HG02642 (cell line): ENCODE measurements around the gene ARHGEF28.

Experiments
- ATAC-seq: cut with Tn5 transposase; IDR thresholded peaks from one replicate; pipeline ENCODE4 v1.9.1; 2021; ENCODE audit warnings: mild to moderate bottlenecking; ENCODE audit not compliant: unreplicated experiment, poor library complexity

Gene ARHGEF28

DNA sequence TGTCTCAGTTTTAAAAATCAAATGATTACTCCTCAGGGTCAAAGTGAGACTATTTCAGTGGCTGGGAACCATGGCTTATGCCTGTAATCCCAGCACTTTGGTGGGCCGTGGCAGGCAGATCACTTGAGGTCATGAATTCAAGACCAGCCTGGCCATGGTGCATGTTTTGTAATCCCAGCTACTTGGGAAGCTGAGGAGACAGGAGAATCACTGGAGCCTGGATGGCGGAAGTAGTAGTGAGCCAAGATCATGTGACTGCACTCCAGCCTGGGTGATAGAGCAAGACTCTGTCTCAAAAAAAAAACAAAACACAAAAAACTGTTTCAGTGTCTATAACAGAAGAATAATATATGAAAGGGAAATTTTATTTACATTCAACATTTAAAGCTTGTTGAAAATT is 182.9 kb downstream of the ARHGEF28 start:
- ATAC-seq, result no peak

GRCh38 chr5:73810429-73810828 is 184.4 kb downstream of the ARHGEF28 start:
- ATAC-seq, result no peak

DNA sequence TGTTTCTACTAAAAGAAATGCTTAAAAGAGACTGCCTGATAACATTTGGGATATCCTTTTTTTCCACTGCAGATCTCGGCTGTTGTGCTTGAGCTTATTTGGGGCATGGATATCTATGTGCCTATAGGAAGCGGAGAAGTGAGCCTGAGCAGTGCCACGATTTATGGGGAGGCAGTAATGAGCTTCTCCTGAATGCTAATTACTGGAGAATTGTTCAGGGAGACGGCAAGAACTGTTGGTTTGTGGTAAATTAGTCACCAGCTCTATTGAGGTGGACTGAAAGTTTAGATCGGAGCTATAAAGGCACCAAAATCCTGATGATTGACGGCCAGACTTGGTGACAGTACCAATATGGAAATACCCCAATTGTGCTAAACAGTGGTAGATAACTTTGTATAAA is 186.5 kb downstream of the ARHGEF28 start:
- no peak for ATAC-seq

DNA sequence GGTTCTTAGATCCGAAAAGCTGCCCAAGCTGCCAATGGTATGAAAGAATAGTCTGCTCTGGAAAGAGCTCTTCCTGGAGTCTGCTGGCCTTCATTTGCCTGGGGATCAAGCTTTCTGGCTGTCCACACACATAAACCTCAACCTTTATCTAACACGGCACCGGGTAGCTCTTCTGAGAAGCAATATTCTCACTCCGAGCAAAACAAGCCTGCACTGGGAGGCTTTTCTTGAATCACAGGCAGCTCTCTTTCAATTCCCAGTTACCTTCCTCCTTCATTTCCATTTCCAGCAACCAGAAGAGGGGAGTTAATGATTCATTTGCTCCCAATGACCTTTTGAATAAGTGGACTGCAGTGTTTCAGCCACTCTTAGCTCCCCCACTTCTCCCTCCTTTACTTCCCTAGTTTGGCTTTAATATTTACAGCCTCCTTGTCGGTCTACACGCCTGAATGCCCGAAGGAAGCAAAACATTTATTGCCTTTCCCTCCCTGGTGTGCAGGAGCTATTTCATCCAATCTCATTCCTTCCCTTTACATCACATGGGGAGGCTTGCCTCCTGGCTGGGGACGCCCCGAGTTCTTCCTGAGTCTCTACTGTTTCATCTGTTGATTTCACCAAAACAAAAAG is 187.1 kb downstream of the ARHGEF28 start:
- ATAC-seq, result no peak

GRCh38 chr5:73814233-73814846 is 188.3 kb downstream of the ARHGEF28 start:
- no peak for ATAC-seq

DNA sequence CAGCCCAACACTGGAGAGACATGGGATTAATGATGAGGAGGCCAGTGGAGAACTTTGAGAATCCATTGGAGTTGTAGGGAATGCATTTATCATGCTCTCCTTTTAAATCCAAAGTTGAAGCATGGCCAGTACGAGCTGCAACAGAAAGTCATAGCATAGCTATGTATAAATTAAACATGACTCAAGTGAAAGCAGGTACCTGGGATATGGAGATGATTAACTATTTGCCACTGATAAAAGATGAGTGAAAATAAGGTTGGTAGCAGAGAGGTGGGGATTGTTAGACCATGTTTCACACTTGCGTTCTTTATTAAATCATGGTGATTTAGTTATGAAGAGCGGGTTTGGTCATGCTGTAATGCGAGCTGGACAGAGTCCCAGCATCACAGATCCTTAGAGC is 189.6 kb downstream of the ARHGEF28 start:
- ATAC-seq, result no peak

DNA sequence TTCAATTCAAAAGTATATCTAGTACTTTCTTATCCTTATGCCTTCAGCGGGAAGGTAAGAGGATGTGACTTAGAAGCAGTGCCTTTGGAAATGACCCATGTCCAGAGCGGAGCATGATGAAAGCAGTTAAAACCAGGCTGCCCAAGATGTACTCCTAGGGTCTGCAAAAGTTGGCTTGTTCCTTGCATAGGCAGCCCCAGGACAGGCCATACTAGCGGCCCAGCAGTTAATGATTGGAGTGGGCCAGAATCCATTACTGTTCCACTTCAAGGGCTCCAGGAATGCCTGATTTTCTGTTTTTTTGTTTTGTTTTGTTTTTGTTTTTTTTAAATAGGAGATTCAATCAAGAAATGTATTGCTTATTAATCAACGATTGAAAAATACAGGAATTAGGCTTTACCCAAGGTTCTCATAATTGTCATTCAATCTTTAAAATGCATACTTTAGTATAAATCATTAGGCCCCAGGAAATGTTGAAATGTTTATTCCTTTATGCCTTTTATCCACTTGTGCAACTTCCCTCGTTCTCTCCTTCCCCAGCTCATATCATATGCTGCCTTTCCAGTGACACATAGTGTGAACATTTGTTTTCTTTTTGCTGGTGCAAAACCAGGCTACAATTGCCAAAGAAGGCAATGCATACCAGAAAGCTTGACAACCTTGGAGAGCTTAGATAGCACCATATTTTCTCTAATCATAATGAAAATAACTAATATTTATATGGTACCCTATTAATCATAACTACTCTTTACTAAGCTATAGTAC is 190.8 kb downstream of the ARHGEF28 start:
- no peak for ATAC-seq

- ATAC-seq, result no peak
Measured at GRCh38 chr5:73818357-73818756, 192.4 kb downstream of the ARHGEF28 start.

GRCh38 chr5:73820326-73820725 is 194.3 kb downstream of the ARHGEF28 start:
- ATAC-seq, result no peak

- ATAC-seq, result no peak
Measured at GRCh38 chr5:73821003-73821402, 195.0 kb downstream of the ARHGEF28 start.

GRCh38 chr5:73822278-73822988 is 196.4 kb downstream of the ARHGEF28 start:
- ATAC-seq, result no peak

DNA sequence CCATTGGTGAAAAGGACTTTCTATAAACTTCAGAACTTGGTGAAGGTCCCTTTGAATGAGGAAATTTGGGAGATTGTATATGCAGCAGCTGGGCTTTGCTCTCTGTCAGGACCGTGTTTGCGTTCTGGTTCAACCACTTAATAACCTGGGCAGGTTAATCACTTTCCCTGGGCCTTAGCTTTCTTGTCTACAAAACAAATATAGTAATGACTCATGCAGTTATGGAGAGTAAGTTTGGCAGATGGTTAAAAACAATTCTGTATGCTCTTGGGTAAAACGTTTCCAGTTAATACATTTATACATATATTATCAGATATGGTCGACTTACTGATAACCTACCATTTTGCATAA is 197.0 kb downstream of the ARHGEF28 start:
- ATAC-seq, result no peak

DNA sequence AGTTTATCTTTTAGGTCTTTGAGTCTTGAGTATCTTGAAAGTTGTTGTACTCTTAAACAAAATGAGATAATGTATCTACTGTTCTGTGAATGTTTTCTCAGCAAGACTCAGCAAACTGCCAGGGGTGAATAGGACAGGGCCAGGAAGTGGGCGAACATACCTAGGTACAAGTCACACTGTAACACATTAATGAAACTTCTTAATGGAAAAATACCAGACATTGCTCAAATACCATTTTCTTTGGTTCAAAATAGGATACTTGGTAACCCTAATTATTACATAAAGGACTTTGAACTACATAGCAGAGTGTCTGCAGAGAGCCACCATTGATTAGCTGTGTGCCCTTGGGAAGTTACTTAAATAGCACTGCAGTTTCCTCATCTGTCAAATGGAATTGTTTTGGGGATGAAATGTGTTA is 197.5 kb downstream of the ARHGEF28 start:
- no peak for ATAC-seq

DNA sequence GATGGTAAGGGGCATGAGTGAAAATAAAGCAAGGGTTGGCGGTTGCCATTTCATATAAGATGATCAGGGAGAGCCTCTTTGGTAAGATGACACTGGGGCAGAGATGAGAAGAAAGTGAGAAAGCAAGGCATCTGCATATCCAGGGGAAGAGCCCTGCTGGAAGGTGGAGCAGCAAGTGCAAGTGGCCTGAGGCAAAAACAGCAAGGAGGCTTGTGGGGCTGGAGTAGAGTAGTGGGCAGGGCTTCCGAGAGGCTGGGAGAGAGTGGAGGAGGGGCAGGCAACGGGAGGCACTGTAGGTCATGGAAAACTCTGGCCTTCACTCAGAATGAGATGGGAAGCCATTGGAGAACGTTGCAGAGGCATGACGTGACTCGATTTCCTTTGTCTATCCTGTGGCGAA is 199.2 kb downstream of the ARHGEF28 start:
- no peak for ATAC-seq

- no peak for ATAC-seq
Measured at GRCh38 chr5:73825736-73826135, 199.7 kb downstream of the ARHGEF28 start.

GRCh38 chr5:73826301-73827105 is 200.5 kb downstream of the ARHGEF28 start:
- no peak for ATAC-seq

- no peak for ATAC-seq
Measured at GRCh38 chr5:73827106-73827450, 201.1 kb downstream of the ARHGEF28 start.

DNA sequence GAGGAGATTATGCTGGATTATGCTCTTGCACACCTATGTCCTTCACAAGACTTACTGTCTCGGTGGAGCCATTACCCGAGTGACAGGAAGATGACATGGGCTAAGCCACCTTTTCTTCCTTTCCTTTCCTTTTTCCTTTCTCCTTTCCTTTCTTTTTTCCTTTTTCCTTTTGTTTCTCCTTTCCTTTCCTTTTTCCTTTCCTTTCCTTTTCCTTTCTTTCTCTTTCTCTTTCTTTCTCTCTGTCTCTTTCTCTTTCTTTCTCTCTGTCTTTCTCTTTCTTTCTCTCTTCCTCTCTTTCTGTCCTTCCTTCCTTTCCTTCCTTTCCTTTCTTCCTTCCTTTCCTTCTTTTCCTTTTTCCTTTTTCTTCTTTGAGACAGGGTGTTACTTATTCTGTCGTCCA is 202.5 kb downstream of the ARHGEF28 start:
- no peak for ATAC-seq

DNA sequence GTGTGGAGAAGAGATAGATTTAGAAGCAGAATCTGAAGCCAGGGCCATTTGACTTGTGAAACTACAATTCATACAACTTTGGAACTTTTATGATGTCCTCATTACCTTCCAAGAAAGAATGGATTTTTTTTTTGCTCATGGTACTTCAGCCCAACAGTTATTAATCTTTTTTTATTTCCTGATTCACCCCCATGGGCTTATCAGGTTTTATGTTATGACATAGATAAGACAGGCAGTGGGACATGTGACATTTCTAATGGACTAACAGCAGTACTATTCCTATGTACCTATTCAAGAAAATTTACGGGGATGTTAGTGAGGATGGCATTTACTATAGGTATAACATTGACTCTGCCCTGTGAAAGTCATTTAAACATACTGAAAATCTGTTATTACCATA is 204.7 kb downstream of the ARHGEF28 start:
- no peak for ATAC-seq

DNA sequence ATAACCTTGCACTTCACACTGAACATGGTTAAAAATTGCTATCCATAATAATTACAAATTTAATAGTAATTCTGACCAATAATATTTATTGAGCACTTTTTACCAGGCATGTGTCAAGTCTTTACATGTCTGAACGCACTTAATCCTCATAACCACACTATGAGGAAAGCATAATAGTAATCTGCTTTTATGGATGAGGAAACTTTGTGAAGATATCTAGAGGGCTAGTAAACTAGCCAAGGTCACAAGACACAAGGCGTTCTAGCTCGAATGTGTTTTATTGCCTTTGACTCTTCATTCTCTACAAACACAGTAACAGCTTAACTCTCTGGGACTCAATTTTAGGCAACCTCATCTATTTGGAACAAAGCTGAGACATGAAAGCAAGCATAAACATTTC is 205.1 kb downstream of the ARHGEF28 start:
- ATAC-seq, result no peak
